HepG2 (cell line): ENCODE measurements around the gene ZNF330. TPM values are rescaled to one million over a fixed set of nuclear protein-coding genes. Genes with fewer than 3 reads are reported as not detected.

Experiments used
- ATAC-seq: fragments of 200-7000 bp; cut with Tn5 transposase; 3 replicates; pipeline ENCODE4 v1.9.1; 2020; ENCODE audit warnings: mild to moderate bottlenecking, moderate library complexity
- BruUV-seq: library from RNA; stranded (reverse); fragments of 400-500 nt; replicated peaks from 2 replicates; lab custom pipeline; 2021; lab: Mats Ljungman, UMichigan
- CTCF ChIA-PET: fragments of 300-600 bp; formaldehyde crosslinking; extraction: SDS; loops from one replicate; lab custom pipeline; 2021; ENCODE audit warnings: low total read pairs, inconsistent platforms, low intra/inter-chr PET ratio; lab: Yijun Ruan, JAX
- POLR2A ChIA-PET: fragments of 350-600 bp; sonication (Branson Sonifier 250); formaldehyde crosslinking; loops from one replicate; lab custom pipeline; 2020; ENCODE audit warnings: antibody characterized with exemption, inconsistent platforms; lab: Yijun Ruan, JAX
- DNase-seq: peaks from one replicate; pipeline ENCODE4 v3.0.0-alpha.2; 2015; ENCODE audit warnings: low spot score
- FAIRE-seq: peaks from 3 replicates; lab custom pipeline; 2011; peaks lifted over from hg19 to GRCh38; lab: Jason Lieb, UNC
- H2AFZ ChIP-seq: one replicate; pipeline ENCODE4 v1.6.1; 2011; ENCODE audit warnings: low read length, inconsistent platforms
- H3K27ac ChIP-seq: fragments of 300-600 bp; 3 replicates; pipeline ENCODE4 v1.8.0; 2011; ENCODE audit warnings: mixed run types, mild to moderate bottlenecking, mixed read lengths, low read length, inconsistent platforms; ENCODE audit not compliant: insufficient read depth; ENCODE audit errors: extremely low read length
- H3K27me3 ChIP-seq, 2 experiments: fragments of 200-600 bp in 1 of 2; 2 replicates in 1 of 2; 3 replicates in 1 of 2; pipeline versions ENCODE4 v1.6.0 to v1.8.0; 2011; ENCODE audit warnings: low read length in 2 of 2, mild to moderate bottlenecking in 2 of 2, moderate library complexity in 2 of 2, inconsistent platforms in 1 of 2; ENCODE audit not compliant: insufficient read depth in 2 of 2, control insufficient read depth in 1 of 2
- H3K36me3 ChIP-seq, 2 experiments: fragments of 200-600 bp in 1 of 2; replicated peaks in 1 of 2; 2 replicates in 1 of 2; 3 replicates in 1 of 2; pipeline versions ENCODE4 v1.5.1 to v1.8.0; 2011; ENCODE audit warnings: low read length in 2 of 2, inconsistent platforms in 1 of 2; ENCODE audit not compliant: insufficient read depth in 2 of 2, control insufficient read depth in 1 of 2
- H3K4me1 ChIP-seq: 2 replicates; pipeline ENCODE4 v1.5.1; 2012; ENCODE audit warnings: low read length, inconsistent platforms; ENCODE audit not compliant: insufficient read depth
- H3K4me2 ChIP-seq: 2 replicates; pipeline ENCODE4 v1.6.0; 2011; ENCODE audit warnings: low read depth, low read length, inconsistent platforms
- H3K4me3 ChIP-seq, 3 experiments: fragments of 200-600 bp in 1 of 3; sonication (generic), shearing (Covaris generic) in 1 of 3; replicated peaks in 1 of 3; 2 replicates each; pipeline ENCODE4 v1.5.1; 2011 to 2016; ENCODE audit warnings: low read length in 3 of 3, inconsistent platforms in 2 of 3, low read depth in 2 of 3, mild to moderate bottlenecking in 2 of 3, control low read depth in 1 of 3, mixed read lengths in 1 of 3; ENCODE audit not compliant: insufficient read depth in 1 of 3
- H3K79me2 ChIP-seq: one replicate; pipeline ENCODE4 v1.6.1; 2011; ENCODE audit warnings: low read length, inconsistent platforms; ENCODE audit not compliant: insufficient read depth
- H3K9ac ChIP-seq: 2 replicates; pipeline ENCODE4 v1.6.0; 2011; ENCODE audit warnings: mild to moderate bottlenecking, low read depth, low read length, inconsistent platforms; ENCODE audit not compliant: insufficient read depth
- H3K9me3 ChIP-seq: 2 replicates; pipeline ENCODE4 v1.5.1; 2012; ENCODE audit warnings: mild to moderate bottlenecking, low read length
- H4K20me1 ChIP-seq: 2 replicates; pipeline ENCODE4 v1.6.0; 2011; ENCODE audit warnings: inconsistent platforms, mild to moderate bottlenecking, low read length, moderate library complexity; ENCODE audit not compliant: insufficient read depth
- CBX1 ChIP-seq: IDR thresholded peaks from one replicate; pipeline ENCODE4 v1.6.1; 2016; ENCODE audit warnings: antibody characterized with exemption, low read depth
- EP300 ChIP-seq, 3 experiments: sonication (generic) in 1 of 3; formaldehyde crosslinking in 1 of 3; IDR thresholded peaks; 2 replicates each; pipeline versions ENCODE4 v1.5.1 to v1.6.1; 2011 to 2020; ENCODE audit warnings: low read depth in 2 of 3, low read length in 2 of 3, borderline replicate concordance in 1 of 3, improper control_type of control experiment in 1 of 3, mild to moderate bottlenecking in 1 of 3, missing genetic modification reagents in 1 of 3, moderate library complexity in 1 of 3
- MAFF ChIP-seq: IDR thresholded peaks from 2 replicates; pipeline ENCODE4 v1.6.1; 2011; ENCODE audit warnings: low read depth, low read length, improper control_type of control experiment
- MAFK ChIP-seq, 2 experiments: IDR thresholded peaks in 1 of 2; conservative IDR thresholded peaks in 1 of 2; 2 replicates each; pipeline ENCODE4 v1.6.1; 2011; ENCODE audit warnings: improper control_type of control experiment in 2 of 2, low read length in 2 of 2
- ZNF484 ChIP-seq: sonication (generic); formaldehyde crosslinking; IDR thresholded peaks from 2 replicates; pipeline ENCODE4 v1.5.1; 2020; ENCODE audit warnings: mild to moderate bottlenecking, low read depth, missing genetic modification reagents, borderline replicate concordance
- ZNF549 ChIP-seq: sonication (generic); formaldehyde crosslinking; IDR thresholded peaks from 2 replicates; pipeline ENCODE4 v1.5.0; 2020; ENCODE audit warnings: missing genetic modification reagents
- ZNF766 ChIP-seq: sonication (generic); formaldehyde crosslinking; IDR thresholded peaks from 2 replicates; pipeline ENCODE4 v1.5.0; 2020; ENCODE audit warnings: missing genetic modification reagents, borderline replicate concordance
- WGBS: methylation state at CpG from one replicate; pipeline ENCODE4 v1.1.6; 2017; ENCODE audit warnings: low lambda C conversion rate; 5-methylcytosine and 5-hydroxymethylcytosine counted together
- in situ Hi-C: cut with HindIII; loops from 2 replicates; pipeline ENCODE4 v1.10.0; 2017; ENCODE audit warnings: low pct_unique_long_range_greater_than_20kb; ENCODE audit not compliant: extremely low pct_ligation_motif_present
- intact Hi-C: fragments of 100-400 bp; cut with micrococcal nuclease; formaldehyde crosslinking; loops from one replicate; pipeline ENCODE4 v1.10.0; 2022; ENCODE audit not compliant: unreplicated experiment
- polyA plus RNA-seq, 8 experiments: library from polyadenylated mRNA; depleted of rRNA in 3 of 8; stranded (reverse) in 7 of 8; unstranded in 1 of 8; fragments of >200 nt; fragmentation: Illumina TruSeq in 4 of 8; extraction: Trizol in 4 of 8; gene quantifications; 2 replicates each; pipeline versions ENCODE4 v1.2.1 to v1.2.3, GENCODE V29; 2011 to 2016; ENCODE audit warnings: low read depth in 4 of 8, missing spikeins in 1 of 8, mixed read lengths in 1 of 8; ENCODE audit not compliant: insufficient read depth in 1 of 8
- total RNA-seq, 5 experiments: library from RNA; depleted of rRNA; stranded (reverse); fragments of >200 nt; fragmentation: Illumina TruSeq; extraction: Trizol; gene quantifications; 2 replicates each; pipeline ENCODE4 v1.2.3, GENCODE V29; 2016; ENCODE audit warnings: low read depth in 1 of 5

ZNF330 gene
- total and polyA plus RNA-seq, 2 of the 13 experiments (the other 11 are each of a cell fraction or from before 2014, with no cell fraction given): 23.3 to 43.4 TPM

DNA sequence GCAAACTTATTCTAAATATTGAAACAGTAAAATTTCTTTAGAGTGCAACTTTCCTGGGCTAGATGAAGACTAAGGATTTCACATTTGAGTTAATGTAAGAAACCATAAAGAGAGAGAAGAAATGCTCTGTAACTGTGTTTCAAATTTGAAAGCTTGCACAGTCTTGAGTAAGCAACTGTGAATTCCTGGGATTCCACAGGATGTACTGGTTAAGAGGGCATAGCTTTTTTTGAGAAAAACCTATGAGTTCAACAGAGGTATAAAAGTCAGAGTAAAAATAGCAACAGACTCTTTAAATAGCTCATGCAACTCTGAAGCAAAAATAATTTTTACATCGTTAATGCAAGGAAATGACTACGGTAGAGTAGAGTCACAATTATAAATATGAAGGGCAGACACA lies 25.5 kb downstream of the ZNF330 start:
- H3K9ac ChIP-seq: no peak overlapping the region
- H3K27ac ChIP-seq: no peak overlapping the region
- in situ Hi-C loops: no loop called here
- no peaks in the 10 kb centered on the region for H3K27me3 ChIP-seq
- no peak for ATAC-seq
- ChIA-PET POLR2A (no interaction called here), CTCF (no interaction called here)
- H3K4me1 ChIP-seq: no peaks in the 10 kb centered on the region
- H3K4me2 ChIP-seq: no peak overlapping the region
- H4K20me1 ChIP-seq: no peaks in the 10 kb centered on the region
- FAIRE-seq: no peak
- no peak overlapping the region for H2AFZ ChIP-seq
- DNase-seq: no peak
- TF ChIP-seq EP300 (IDR thresholded peaks at IDR 0.05; ENCODE audit: low read depth in 2 of 2, low read length in 2 of 2) (no peak), EP300 (CRISPR knock-in tag; IDR thresholded peaks at IDR 0.05; ENCODE audit: borderline replicate concordance) (no peak), ZNF549 (CRISPR knock-in tag) (no peak), ZNF766 (no peak), ZNF484 (CRISPR knock-in tag) (no peak)
- TF ChIP-seq, all 625 proteins: peak for 0
- no peaks in the 10 kb centered on the region for H3K79me2 ChIP-seq
- no TSS peak for BruUV-seq
- H3K36me3 ChIP-seq: no peaks in the 10 kb centered on the region
- intact Hi-C loops: no loop called here
- 35% methylated on average over 2 of the region's 2 CpGs for WGBS
- H3K4me3 ChIP-seq: no peak overlapping the region
- H3K9me3 ChIP-seq: no peaks in the 10 kb centered on the region

DNA sequence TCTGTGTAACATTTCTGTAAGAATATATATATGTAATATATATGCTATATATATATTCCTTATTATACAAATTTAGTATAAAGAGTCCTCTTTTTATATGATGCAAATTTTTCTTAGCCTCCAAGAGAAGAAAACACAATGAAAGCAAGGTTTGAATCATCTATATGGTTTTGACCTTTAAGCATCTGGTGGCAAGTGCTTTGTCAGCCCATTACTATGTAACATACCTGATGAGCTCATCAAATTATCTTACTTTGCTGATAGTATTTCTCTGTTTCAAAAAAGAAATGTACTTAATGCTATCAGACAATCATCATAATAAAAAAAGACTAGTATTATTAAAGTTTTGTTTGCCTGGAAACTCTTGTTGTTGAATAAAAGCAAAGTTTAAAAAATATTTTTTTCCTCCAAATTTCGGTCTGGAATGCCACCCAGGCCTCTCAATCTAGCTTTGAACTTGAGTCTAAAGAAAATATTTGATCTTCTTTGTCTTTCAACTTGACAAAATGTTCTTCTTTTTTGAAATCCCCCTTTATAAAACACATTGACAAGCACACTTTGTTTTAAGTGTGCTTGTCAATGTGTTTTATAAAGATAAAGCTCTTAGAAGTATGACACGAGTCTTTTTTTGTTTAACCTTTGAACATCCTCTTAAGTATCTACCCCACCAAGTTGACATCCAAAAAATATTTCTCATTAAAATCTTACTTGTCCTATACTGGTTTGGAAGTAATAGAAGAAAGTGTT lies 26.2 kb downstream of the ZNF330 start:
- in situ Hi-C loops: no loop called here
- Histone ChIP-seq H4K20me1 (no peaks in the 10 kb centered on the region), H3K36me3 (no peaks in the 10 kb centered on the region), H3K27me3 (no peaks in the 10 kb centered on the region), H3K9ac (no peak overlapping the region), H2AFZ (no peak overlapping the region), H3K27ac (no peak overlapping the region), H3K4me2 (no peak overlapping the region), H3K9me3 (no peaks in the 10 kb centered on the region), H3K79me2 (no peaks in the 10 kb centered on the region), H3K4me3 (no peak overlapping the region), H3K4me1 (no peaks in the 10 kb centered on the region)
- TF ChIP-seq CBX1 (no peak), MAFF (peak; percentile 33; the same call in 1 of the 2 replicates), MAFK (conservative IDR thresholded peaks at IDR 0.05 in 1 of 2, IDR thresholded peaks at IDR 0.05 in 1 of 2; ENCODE audit: low read length in 2 of 2) (peak; percentile 12 to 39; a peak in 2 of 4 replicates)
- BruUV-seq: no TSS peak
- ChIA-PET POLR2A (no interaction called here), CTCF (no interaction called here)
- 1% methylated on average over 2 of the region's 2 CpGs for WGBS
- FAIRE-seq (no peak), DNase-seq (no peak), ATAC-seq (no peak)
- intact Hi-C loops: no loop called here
